HG03108 (cell line): ENCODE results near the gene RXRG.

Experiments used
- ATAC-seq: cut with Tn5 transposase; IDR thresholded peaks from one replicate; pipeline ENCODE4 v1.9.1; 2021; ENCODE audit warnings: moderate library complexity; ENCODE audit not compliant: unreplicated experiment

Gene RXRG

GRCh38 chr1:165415068-165415467 lies 29.9 kb downstream of the RXRG start:
- ATAC-seq = no peak

DNA sequence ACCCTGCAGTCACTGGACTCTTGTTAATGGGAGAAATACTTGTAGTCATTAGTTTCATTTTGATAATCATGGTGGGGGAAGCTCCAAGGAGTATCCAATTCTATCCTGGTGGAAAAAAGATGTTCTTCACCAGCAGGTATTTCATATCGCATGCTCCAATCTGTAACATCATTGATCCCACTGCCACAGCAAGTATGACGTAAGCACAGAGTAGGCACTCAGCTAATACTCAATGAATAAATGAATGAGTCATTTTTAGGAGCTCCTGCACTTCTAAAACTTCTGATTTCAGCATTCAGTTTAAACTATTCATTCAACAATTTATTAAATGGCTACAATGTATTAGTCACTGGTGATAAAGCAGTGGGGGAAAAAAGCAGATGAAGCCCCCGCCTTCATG lies 30.3 kb downstream of the RXRG start:
- no peak for ATAC-seq

DNA sequence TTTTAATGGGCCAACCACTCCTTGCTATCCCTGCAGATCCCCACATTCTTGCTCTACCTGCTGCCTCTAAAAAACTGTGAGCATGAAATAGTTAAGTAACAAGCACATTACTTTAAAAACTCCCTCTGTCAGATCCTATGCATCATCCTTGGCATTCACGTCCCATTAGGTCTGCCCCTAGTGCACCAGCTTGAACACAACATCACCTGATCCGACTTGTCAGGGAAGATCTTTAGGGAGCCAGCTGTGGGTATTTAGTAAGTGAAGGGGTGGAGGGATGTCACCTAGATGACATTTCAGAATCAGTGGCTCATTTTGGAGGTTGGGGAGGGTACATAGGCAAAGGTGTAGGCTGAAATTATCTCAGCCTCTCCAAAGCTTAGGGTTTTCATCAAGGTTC lies 33.5 kb downstream of the RXRG start:
- no peak for ATAC-seq

DNA sequence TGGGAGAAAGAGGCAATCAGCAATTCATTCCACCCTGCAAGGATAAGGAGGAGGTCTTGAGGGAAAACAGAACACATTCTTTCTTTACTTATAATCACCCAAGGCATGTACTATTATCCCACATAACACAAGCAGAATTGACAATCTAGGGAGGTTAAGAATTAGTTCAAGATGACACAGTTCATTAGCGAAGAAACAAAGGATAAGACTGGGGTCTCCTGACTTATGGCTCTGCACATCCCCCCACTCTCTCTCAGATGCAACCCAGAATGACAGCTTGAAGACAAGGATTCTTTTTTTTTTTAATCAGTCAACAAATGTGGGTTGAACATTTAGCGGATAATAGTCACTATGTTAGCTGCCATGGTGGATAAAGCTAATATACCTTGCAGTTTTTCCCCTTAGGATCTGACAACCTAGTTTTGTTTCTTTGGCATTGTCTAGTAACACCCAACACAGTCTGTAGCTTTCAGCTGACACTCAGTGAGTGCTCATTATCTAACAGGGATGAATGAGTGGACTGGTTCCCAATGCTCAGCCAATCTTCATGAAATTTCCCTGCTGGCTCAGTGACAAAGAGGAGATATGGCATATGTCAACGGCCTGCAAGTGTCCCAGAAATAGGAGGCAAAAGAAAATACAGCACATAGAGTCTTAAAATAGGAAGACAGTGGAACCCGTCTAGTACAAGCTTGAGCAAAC lies 35.1 kb downstream of the RXRG start:
- ATAC-seq = no peak

- ATAC-seq = no peak
These were observed 36.4 kb downstream of the RXRG start for GRCh38 chr1:165408518-165408917.

GRCh38 chr1:165407398-165407797 lies 37.5 kb downstream of the RXRG start:
- no peak for ATAC-seq

DNA sequence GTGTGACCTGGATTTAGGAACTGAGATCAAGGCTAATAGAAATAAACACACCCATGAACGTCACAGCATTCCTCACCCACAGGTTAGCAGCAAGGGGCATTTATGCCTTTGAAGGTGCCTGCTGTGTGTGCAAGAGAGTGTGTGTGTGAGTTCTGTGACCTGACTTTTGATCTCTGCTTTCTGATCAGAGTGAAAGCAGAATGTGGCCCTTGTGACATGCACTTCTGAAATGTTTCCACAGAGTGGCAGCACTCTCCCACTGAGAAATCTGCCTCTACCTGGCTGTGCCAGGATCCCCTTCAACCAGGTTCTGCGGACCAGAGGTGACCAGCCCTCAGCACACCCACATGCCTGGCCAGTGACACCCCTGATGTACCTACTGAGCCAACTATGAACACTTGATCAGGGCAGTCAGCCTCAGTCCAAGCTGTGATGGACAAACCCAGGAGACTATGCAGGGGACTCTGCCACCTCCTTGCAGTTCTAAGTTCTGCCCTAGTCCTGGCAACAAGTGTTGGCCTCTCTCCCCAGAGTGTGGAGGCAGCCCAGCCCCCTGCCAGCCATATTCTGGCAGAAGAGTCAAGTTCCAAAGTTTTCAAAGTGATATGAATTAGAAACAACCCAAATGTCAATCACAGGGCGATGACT lies 41.0 kb downstream of the RXRG start:
- no peak for ATAC-seq

- ATAC-seq = no peak
These were observed 42.3 kb downstream of the RXRG start for GRCh38 chr1:165402517-165403111.

- ATAC-seq = no peak
These were observed 47.0 kb downstream of the RXRG start for GRCh38 chr1:165397944-165398343.

GRCh38 chr1:165395901-165396300 lies 49.0 kb downstream of the RXRG start:
- ATAC-seq = no peak

- no peak for ATAC-seq
These were observed 49.4 kb downstream of the RXRG start for GRCh38 chr1:165395478-165395877.

DNA sequence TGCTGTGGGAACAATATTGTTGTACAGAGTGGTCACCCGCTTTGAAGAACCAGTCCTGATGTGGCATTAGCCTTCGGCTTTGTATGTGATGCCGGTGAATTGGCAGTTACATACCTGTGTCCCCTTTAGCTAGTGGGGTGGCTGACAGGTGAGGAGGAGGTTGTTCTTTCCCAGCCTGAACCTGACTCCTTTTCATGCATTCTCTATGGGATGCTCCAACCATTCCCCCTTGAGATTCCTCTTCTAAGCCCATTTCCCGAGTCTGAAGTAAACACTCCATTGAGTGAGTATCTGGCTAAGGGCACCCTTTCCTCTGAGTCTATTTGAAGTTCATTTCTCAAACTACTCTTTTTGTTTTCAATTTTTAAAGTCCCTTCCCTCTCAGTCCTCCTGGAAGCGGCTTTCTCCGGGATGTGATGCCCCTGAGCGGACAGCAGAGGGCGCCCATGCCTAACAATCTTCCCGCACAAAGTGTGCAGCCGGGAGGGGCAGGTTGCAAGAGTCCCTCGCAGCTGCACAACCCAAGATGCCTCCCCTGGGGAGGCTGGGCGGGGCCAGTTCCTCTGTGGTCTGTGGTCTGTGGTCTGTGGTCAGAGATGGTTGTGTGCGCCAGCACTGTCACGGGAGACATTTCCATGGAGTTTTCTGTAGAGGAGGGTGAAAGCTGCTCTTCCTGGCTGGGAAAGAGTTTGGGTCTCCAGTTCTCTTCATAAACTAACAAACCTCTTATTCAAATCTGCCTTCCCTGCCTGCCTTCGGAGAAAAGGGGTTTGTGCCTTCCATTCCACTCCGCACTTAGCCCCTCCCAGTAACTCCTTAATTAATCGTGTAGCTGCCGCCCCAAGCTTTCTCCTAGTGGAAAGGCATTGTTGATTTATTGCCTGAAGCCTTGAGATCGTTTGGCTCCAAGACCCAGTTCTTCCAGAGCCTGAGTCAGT lies 52.0 kb downstream of the RXRG start:
- ATAC-seq = peak; percentile 98

DNA sequence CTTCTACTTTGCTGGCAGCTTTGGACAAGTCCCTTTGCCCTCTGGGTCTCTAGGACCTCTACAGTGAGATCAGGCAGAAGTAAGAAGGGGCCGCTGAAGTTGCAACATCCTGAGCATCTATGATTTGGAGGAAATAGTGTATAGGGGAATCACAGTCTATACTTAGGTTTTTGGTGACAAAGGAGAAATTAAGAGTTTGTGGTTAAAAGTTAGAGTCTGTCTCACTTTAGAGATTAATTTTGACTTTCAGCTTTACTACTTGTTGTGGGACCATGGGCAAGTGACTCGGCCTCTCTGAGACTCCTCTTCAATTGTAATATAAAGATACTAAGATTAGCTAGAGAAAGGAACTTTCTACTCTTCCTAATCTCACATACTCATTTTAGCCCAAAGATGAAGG lies 55.3 kb downstream of the RXRG start:
- no peak for ATAC-seq

DNA sequence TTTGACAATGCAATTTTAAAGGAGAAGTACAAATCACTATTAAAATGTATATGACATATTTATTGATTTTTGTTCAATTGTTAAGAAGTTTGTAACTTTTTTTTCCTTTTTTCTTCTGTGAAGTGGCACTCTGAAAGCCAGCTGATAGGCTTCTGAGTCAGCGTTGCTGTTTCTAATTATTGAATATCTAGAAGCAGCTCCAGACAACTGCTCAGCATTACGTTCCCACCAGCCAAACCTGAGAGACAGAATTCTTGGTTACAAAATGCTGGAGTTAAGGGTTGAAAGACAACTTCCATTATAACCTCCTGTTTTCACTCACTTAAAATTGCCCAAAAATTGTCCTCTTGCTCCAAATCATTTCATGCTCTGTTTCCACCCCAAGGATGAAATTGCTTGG lies 57.0 kb downstream of the RXRG start:
- no peak for ATAC-seq

DNA sequence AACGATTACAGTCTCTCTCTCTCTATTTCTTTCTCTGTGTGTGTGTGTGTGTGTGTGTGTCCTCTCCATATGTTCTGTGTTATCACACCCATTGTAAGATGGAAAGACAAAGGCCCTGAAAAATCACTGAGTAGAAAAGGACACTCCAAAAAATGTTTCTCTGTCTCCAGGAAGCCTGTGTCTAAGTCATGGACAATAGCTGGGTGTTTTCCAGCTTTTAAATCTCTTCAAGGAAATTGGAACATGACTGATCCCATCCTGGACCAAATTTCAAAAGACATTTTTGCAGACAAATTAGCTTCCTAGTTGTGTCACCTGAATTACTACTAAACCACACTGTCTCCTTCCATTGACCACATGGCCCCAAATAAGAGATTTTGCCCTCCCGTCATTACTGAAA lies 57.4 kb downstream of the RXRG start:
- ATAC-seq = no peak

GRCh38 chr1:165383599-165384405 lies 61.1 kb downstream of the RXRG start:
- no peak for ATAC-seq

DNA sequence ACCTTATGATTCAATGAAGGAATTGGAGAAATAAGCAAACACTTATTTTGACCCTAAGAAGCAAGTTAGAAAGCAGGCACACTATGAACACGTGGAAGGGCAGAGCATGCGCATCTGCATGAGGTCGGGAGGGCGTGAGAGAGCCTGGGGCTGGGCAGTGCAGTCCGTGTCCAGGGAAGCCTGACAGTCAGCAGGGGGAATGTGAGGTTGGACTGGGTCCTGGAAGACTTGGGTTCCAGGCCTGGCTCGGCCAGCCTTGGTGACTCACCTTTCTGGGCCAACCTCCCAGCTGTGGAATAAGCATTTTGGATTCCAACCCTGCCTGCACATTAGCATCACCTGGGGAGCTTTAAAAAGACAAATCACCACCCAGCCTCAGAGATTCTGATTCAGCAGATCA lies 61.9 kb downstream of the RXRG start:
- ATAC-seq = no peak

DNA sequence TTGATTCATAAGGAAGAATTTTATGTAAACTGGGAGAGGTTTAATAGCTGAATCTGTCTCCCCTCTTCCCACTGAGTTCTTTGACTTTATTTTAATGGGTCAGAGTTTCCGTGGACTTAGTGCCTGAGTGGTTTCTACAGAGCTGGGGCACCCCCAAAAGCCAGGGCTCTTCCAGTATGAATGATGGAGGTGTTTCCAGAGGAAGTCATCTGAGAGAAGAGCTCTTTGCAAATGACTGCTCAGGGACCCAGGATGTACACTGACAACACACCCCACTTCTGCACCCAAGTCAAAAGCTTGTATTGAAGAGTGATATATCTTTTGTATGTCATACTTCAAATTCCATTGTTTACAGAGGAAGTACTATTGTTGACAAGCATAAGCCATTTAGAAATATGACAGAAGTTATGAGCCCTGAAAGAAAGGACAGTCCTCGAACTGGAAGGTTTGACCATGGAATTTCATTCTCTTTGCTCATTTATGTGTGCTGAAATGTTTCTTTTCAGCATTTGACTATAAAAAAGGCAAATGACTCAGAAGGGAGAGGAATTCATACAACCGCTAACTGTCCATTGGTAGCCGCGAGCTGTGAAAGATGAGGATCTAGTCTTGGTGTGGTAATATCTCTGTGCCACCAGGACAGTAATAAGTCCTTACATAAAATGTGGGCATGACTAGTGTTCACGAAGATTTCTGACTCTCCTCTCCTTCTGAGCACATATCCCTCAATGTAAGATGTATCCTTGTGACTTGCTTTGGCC lies 63.0 kb downstream of the RXRG start:
- no peak for ATAC-seq

DNA sequence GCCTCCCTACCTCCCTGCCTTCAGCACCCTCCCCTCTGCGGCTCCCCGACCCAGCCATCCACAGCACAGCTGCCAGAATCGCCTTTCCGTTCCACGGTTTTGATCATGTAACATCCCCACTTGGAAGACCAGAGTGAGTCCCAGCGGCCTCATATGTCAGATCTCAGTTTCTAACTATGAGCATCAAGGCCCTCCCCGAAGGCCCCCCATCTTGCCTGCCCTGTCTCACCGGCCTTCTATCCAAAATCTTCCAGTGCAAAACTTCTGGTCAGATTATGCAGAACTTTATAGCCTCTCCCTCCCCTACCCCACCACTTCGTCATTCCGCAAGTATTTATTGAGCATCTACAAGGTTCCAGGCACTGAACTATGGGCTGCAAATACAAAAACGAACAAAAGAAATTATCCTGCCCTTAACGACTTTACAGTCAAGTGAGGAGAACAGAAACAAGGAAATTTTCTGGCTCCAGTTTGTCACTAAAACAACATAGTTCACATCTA lies 68.1 kb downstream of the RXRG start:
- no peak for ATAC-seq
